Activated CD8-positive, alpha-beta memory T cell treated with anti-CD3 and anti-CD28 coated beads, Interleukin-2, amount 10 ng/mL, durations not matched to agents 7 days and 5 days (primary cell): ENCODE data around the gene WSB2. TPM values are rescaled to one million over a fixed set of nuclear protein-coding genes. Genes with fewer than 3 reads are reported as not detected.

Experiments
- ATAC-seq: fragments of 150-1000 bp; cut with Tn5 transposase; one replicate; pipeline ENCODE4 v1.10.0; 2021; ENCODE audit warnings: moderate library complexity
- CTCF ChIA-PET: fragments of 350-600 bp; sonication (Branson Sonifier 250); formaldehyde crosslinking; loops from one replicate; lab custom pipeline; 2021; ENCODE audit warnings: antibody characterized with exemption; lab: Charles Lee
- DNase-seq: peaks from one replicate; pipeline ENCODE4 v3.0.0-alpha.2; 2020
- H3K27ac Mint-ChIP-seq: one replicate; pipeline ENCODE4 v1.8.0; 2021; ENCODE audit warnings: mild to moderate bottlenecking, mixed read lengths
- H3K27me3 Mint-ChIP-seq: one replicate; pipeline ENCODE4 v1.8.0; 2021; ENCODE audit warnings: mixed read lengths
- H3K36me3 Mint-ChIP-seq: one replicate; pipeline ENCODE4 v1.8.0; 2021; ENCODE audit warnings: mild to moderate bottlenecking, mixed read lengths
- H3K4me1 Mint-ChIP-seq: one replicate; pipeline ENCODE4 v1.8.0; 2021; ENCODE audit warnings: mixed read lengths
- H3K4me3 Mint-ChIP-seq: one replicate; pipeline ENCODE4 v1.8.0; 2021; ENCODE audit warnings: mild to moderate bottlenecking, moderate library complexity, mixed read lengths
- H3K9me3 Mint-ChIP-seq: one replicate; pipeline ENCODE4 v1.8.0; 2022; ENCODE audit warnings: low read depth, mixed read lengths
- total RNA-seq, 2 experiments: library from RNA; stranded (reverse); gene quantifications; one replicate each; pipeline ENCODE4 v1.2.3, GENCODE V29; 2021

The WSB2 gene
- total RNA-seq, 2 experiments from 2014 or later: 44.1 to 52.1 TPM

GRCh38 chr12:118042091-118042490, 18.9 kb downstream of the WSB2 start:
- DNase-seq (no peak), ATAC-seq (no peak)
- CTCF ChIA-PET: no interaction called here
- H3K9me3 Mint-ChIP-seq: no peaks in the 10 kb centered on the region
- no peak overlapping the region for H3K27ac Mint-ChIP-seq
- H3K36me3 Mint-ChIP-seq: peaks cover 58% of the 10 kb centered on the region
- H3K4me3 Mint-ChIP-seq: no peak overlapping the region
- H3K4me1 Mint-ChIP-seq: peaks cover 19% of the 10 kb centered on the region
- no peaks in the 10 kb centered on the region for H3K27me3 Mint-ChIP-seq

DNA sequence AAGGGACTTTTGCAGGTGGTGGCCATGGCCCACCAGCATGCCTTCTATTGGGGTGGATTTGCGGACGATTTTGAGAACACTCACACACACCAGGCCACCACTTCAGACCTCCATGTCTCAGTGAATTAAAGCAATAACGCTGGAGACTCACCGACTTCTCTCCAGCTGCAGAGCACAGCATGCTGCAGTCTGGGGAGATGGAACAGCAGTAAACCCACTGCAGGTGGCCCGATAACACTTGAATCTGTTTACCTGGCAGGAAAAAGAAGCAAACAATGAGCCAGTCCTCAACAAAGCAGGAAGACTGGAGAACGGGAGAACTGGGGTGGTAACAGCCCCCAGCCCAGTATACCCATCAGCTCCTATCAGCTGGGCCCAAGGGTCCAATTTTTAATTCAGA, 22.8 kb downstream of the WSB2 start:
- peaks cover 73% of the 10 kb centered on the region for H3K36me3 Mint-ChIP-seq
- no peak overlapping the region for H3K27ac Mint-ChIP-seq
- no peak for ATAC-seq
- DNase-seq: no peak
- H3K9me3 Mint-ChIP-seq: no peaks in the 10 kb centered on the region
- CTCF ChIA-PET: interaction anchor here (1.1 kb wide), 1 partner anchor 17 kb away, joined by 3 read pairs; no protein-coding TSS in a partner anchor
- H3K4me1 Mint-ChIP-seq: peaks cover 34% of the 10 kb centered on the region
- H3K4me3 Mint-ChIP-seq: no peak overlapping the region
- H3K27me3 Mint-ChIP-seq: no peaks in the 10 kb centered on the region

DNA sequence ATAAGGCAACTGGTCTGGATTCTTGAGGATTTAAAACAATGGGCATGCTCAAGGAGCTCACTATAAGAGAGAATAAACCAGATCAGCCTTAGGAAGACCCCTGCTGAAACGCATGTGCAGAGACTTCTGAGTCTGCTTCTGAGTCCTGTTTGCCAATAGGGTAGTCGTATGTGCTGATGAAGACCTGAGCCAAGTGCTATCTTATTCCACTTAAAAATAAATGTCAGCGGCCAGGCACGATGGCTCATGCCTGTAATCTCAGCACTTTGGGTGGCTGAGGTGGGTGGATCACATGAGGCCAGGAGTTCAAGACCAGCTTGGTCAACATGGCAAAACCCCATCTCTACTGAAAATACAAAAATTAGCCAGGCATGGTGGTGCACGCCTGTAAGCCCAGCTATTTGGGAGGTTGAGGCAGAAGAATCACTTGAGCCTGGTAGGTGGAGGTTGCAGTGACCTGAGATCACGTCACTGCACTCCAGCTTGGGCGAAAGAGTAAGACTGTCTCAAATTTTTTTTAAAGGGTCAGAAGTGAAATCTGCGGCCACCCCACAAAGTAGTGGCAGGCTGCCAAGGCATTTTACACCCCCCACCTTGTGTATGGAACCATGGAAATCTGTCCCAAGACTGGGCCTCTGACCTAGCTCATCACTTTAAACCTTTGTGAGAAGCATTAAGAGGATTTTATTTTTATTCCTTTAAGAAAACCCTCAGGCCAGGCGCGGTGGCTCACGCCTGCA, 24.1 kb downstream of the WSB2 start:
- Mint-ChIP-seq H3K4me1 (peaks cover 36% of the 10 kb centered on the region), H3K4me3 (no peak overlapping the region), H3K27me3 (no peaks in the 10 kb centered on the region), H3K9me3 (no peaks in the 10 kb centered on the region), H3K27ac (no peak overlapping the region), H3K36me3 (peaks cover 67% of the 10 kb centered on the region)
- ATAC-seq (no peak), DNase-seq (no peak)
- CTCF ChIA-PET: interaction anchor here (1.2 to 1.4 kb wide), 3 partner anchors 18 to 180 kb away, joined by 3 to 5 read pairs (median 4); no protein-coding TSS in a partner anchor

GRCh38 chr12:118035190-118036041, 25.6 kb downstream of the WSB2 start:
- Mint-ChIP-seq H3K27ac (peak overlapping the region; percentile 62), H3K9me3 (no peaks in the 10 kb centered on the region), H3K4me1 (peaks cover 36% of the 10 kb centered on the region), H3K4me3 (no peak overlapping the region), H3K36me3 (peaks cover 69% of the 10 kb centered on the region), H3K27me3 (no peaks in the 10 kb centered on the region)
- ATAC-seq (peak; percentile 68), DNase-seq (no peak)
- CTCF ChIA-PET: interaction anchor here (0.9 to 1.5 kb wide), 7 partner anchors 20 to 178 kb away, joined by 3 to 5 read pairs (median 4); no protein-coding TSS in a partner anchor

- Mint-ChIP-seq H3K36me3 (peaks cover 74% of the 10 kb centered on the region), H3K4me3 (no peak overlapping the region), H3K27me3 (no peaks in the 10 kb centered on the region), H3K9me3 (no peaks in the 10 kb centered on the region), H3K27ac (peak overlapping the region; percentile 62), H3K4me1 (peaks cover 36% of the 10 kb centered on the region)
- CTCF ChIA-PET: interaction anchor here (0.9 to 1.5 kb wide), 4 partner anchors 22 to 177 kb away, joined by 3 to 5 read pairs (median 4); no protein-coding TSS in a partner anchor
- ATAC-seq (no peak), DNase-seq (no peak)
Observed at GRCh38 chr12:118034429-118035189, 26.4 kb downstream of the WSB2 start.

DNA sequence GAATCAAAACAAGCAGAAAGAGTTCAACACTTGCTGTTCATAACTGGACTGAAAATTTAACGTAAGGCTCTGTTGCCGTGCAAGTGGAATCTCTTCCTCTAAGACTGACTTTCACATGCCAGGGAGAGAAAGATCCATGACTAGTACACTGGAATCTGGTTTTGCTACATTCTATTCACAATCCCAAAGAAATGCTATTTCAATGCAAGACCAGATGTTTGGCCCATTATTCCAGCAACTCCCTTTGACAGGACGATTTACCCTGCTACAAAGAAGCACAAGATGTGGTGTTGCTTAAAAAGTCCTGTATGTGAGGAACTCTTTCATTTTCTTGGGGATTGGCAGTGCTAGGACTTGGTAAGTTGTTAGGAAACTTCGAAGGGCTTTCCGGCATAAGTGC, 27.1 kb downstream of the WSB2 start:
- DNase-seq: no peak
- Mint-ChIP-seq H3K4me3 (no peak overlapping the region), H3K36me3 (peaks cover 76% of the 10 kb centered on the region), H3K9me3 (no peaks in the 10 kb centered on the region), H3K4me1 (peaks cover 36% of the 10 kb centered on the region), H3K27ac (peak overlapping the region; percentile 47), H3K27me3 (no peaks in the 10 kb centered on the region)
- CTCF ChIA-PET: interaction anchor here (1.3 to 1.6 kb wide), 2 partner anchors 12 to 31 kb away, joined by 3 to 4 read pairs; no protein-coding TSS in a partner anchor
- ATAC-seq: no peak

DNA sequence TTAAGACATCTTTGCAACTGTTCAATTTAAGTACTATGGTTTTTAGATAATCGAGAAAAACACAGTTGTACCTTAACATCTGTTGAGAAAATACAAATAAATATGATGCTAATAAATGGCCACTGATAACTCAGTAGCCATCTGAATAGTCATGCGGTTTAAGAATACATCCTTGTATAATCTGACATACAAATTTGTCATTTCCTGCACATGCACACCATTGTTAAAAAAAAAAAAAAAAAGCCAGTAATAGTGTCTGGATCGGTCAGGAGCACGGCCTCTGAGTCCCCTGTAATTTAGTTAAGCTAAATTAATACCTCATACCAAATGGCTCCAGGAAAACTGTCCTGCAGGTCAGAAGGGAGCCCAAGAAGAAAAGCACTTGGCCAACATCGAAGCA, 27.7 kb downstream of the WSB2 start:
- H3K4me1 Mint-ChIP-seq: peaks cover 36% of the 10 kb centered on the region
- no peaks in the 10 kb centered on the region for H3K27me3 Mint-ChIP-seq
- no peak for DNase-seq
- CTCF ChIA-PET: interaction anchor here (1.2 to 1.7 kb wide), 3 partner anchors 11 to 31 kb away, joined by 3 to 9 read pairs (median 5); no protein-coding TSS in a partner anchor
- H3K9me3 Mint-ChIP-seq: no peaks in the 10 kb centered on the region
- no peak for ATAC-seq
- no peak overlapping the region for H3K4me3 Mint-ChIP-seq
- peaks cover 77% of the 10 kb centered on the region for H3K36me3 Mint-ChIP-seq
- peak overlapping the region; percentile 47 for H3K27ac Mint-ChIP-seq

GRCh38 chr12:118032188-118032587, 28.8 kb downstream of the WSB2 start:
- Mint-ChIP-seq H3K4me1 (peaks cover 34% of the 10 kb centered on the region), H3K27ac (peak overlapping the region; percentile 12), H3K36me3 (peaks cover 75% of the 10 kb centered on the region), H3K4me3 (no peak overlapping the region), H3K27me3 (no peaks in the 10 kb centered on the region), H3K9me3 (no peaks in the 10 kb centered on the region)
- DNase-seq: no peak
- CTCF ChIA-PET: interaction anchor here (0.6 to 1.7 kb wide), 4 partner anchors 10 to 32 kb away, joined by 3 to 9 read pairs (median 4); partner anchors contain the start of gene RFC5
- no peak for ATAC-seq

DNA sequence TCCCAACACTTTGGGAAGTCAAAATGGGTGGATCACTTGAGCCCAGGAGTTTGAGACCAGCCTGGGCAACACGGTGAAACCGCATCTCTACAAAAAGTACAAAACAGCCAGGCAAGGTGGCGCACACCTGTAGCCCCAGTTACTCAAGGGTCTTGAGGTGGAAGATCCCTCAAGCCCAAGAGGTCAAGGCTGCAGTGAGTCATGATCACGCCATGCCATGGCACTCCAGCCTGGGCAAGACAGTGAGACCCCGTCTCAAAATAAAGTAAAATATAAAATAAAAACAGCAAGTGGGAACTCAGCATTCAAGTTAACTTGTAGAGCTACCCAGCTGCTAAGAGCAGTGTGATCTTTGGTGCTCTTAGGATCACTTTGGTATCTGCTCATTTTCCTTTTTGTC, 31.8 kb downstream of the WSB2 start:
- H3K4me1 Mint-ChIP-seq: peaks cover 12% of the 10 kb centered on the region
- H3K36me3 Mint-ChIP-seq: peaks cover 69% of the 10 kb centered on the region
- no peaks in the 10 kb centered on the region for H3K27me3 Mint-ChIP-seq
- CTCF ChIA-PET: interaction anchor here (0.6 kb wide), 1 partner anchor 69 kb away, joined by 3 read pairs; no protein-coding TSS in a partner anchor
- H3K9me3 Mint-ChIP-seq: no peaks in the 10 kb centered on the region
- H3K4me3 Mint-ChIP-seq: no peak overlapping the region
- DNase-seq (no peak), ATAC-seq (no peak)
- H3K27ac Mint-ChIP-seq: no peak overlapping the region

GRCh38 chr12:118025168-118025567, 35.8 kb downstream of the WSB2 start:
- no peak for DNase-seq
- H3K36me3 Mint-ChIP-seq: peaks cover 66% of the 10 kb centered on the region
- H3K4me1 Mint-ChIP-seq: peaks cover 5% of the 10 kb centered on the region
- H3K27me3 Mint-ChIP-seq: no peaks in the 10 kb centered on the region
- no peak overlapping the region for H3K4me3 Mint-ChIP-seq
- no peak for ATAC-seq
- CTCF ChIA-PET: no interaction called here
- H3K27ac Mint-ChIP-seq: no peak overlapping the region
- H3K9me3 Mint-ChIP-seq: no peaks in the 10 kb centered on the region

GRCh38 chr12:118023301-118023860, 37.6 kb downstream of the WSB2 start:
- DNase-seq: no peak
- CTCF ChIA-PET: no interaction called here
- H3K27ac Mint-ChIP-seq: no peak overlapping the region
- H3K4me1 Mint-ChIP-seq: peaks cover 13% of the 10 kb centered on the region
- H3K36me3 Mint-ChIP-seq: peaks cover 63% of the 10 kb centered on the region
- no peaks in the 10 kb centered on the region for H3K9me3 Mint-ChIP-seq
- no peak overlapping the region for H3K4me3 Mint-ChIP-seq
- no peak for ATAC-seq
- H3K27me3 Mint-ChIP-seq: no peaks in the 10 kb centered on the region

DNA sequence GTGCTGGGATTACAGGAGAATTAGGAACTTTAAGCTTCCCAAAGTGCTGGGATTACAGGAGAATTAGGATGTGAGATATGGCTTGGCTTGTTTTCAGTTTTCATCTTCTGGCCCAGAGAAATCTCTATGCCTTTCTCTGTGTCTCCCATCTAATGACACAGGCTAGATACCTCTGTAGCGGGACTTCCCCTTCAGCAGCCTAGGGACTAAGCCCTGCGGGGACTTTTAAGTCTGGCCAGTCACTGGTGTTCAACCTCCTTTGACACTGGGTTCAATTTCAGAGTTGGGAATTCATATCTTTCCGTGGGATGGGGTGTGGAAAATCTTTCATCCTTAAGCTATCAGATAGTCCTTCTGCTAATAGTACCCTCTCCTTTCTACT, 38.3 kb downstream of the WSB2 start:
- CTCF ChIA-PET: interaction anchor here (1.6 kb wide), 1 partner anchor 10 kb away, joined by 3 read pairs; no protein-coding TSS in a partner anchor
- no peak for DNase-seq
- no peak for ATAC-seq
- peaks cover 59% of the 10 kb centered on the region for H3K36me3 Mint-ChIP-seq
- H3K27ac Mint-ChIP-seq: no peak overlapping the region
- H3K4me1 Mint-ChIP-seq: peaks cover 19% of the 10 kb centered on the region
- H3K27me3 Mint-ChIP-seq: no peaks in the 10 kb centered on the region
- H3K9me3 Mint-ChIP-seq: no peaks in the 10 kb centered on the region
- no peak overlapping the region for H3K4me3 Mint-ChIP-seq
